Testis (tissue), 3 donors: Measurements from ENCODE around the gene MAMDC2. TPM values are rescaled to one million over a fixed set of nuclear protein-coding genes. Genes with fewer than 3 reads are reported as not detected.

Source experiments
- DNase-seq: peaks from one replicate; pipeline ENCODE4 v3.0.0-alpha.2; 2019
- H3K27ac ChIP-seq, 2 donors: fragments of 200-600 bp; sonication (generic); one replicate each; pipeline ENCODE4 v1.5.1; 2019
- H3K27me3 ChIP-seq: fragments of 200-600 bp; sonication (generic); one replicate; pipeline ENCODE4 v1.5.1; 2019
- H3K36me3 ChIP-seq: fragments of 200-600 bp; sonication (generic); one replicate; pipeline ENCODE4 v1.5.1; 2017; ENCODE audit warnings: low read depth; ENCODE audit errors: missing control alignments
- H3K4me1 ChIP-seq: fragments of 200-600 bp; sonication (generic); one replicate; pipeline ENCODE4 v1.5.1; 2019
- H3K4me3 ChIP-seq, 2 donors: fragments of 200-600 bp; sonication (generic); one replicate each; pipeline ENCODE4 v1.5.1; 2017 to 2019
- H3K9me3 ChIP-seq: fragments of 200-600 bp; sonication (generic); one replicate; pipeline ENCODE4 v1.5.1; 2017
- POLR2A ChIP-seq: fragments of 450-650 bp; IDR thresholded peaks from one replicate; pipeline ENCODE4 v1.6.1; 2017; ENCODE audit warnings: antibody characterized with exemption, mild to moderate bottlenecking, moderate library complexity
- WGBS, 2 donors: methylation state at CpG; one replicate each; pipeline ENCODE4 v1.1.5; 2018; 5-methylcytosine and 5-hydroxymethylcytosine counted together
- intact Hi-C: fragments of 100-400 bp; cut with DNase I; formaldehyde crosslinking; loops from one replicate; pipeline ENCODE4 v1.15.1; 2023; ENCODE audit warnings: low total_unique reads
- polyA plus RNA-seq: library from polyadenylated mRNA; stranded (reverse); fragments of 350-450 nt; fragmentation: Illumina TruSeq; extraction: RNeasy Lipid Tissue Mini Kit (QIAGEN cat#74804); gene quantifications from one replicate; pipeline ENCODE4 v1.2.3, GENCODE V29; 2014; ENCODE audit warnings: low read depth, low replicate concordance; ENCODE audit not compliant: insufficient read depth
- total RNA-seq, 2 donors: library from RNA; depleted of rRNA; stranded (reverse); fragments of >200 nt; gene quantifications; one replicate each; pipeline ENCODE4 v1.2.3, GENCODE V29; 2016
- TF ChIP-seq, protein P1 (sequence below), 3 experiments: fragments of 450-650 bp in 2 of 3; fragments of 200-600 bp in 1 of 3; sonication (generic) in 1 of 3; IDR thresholded peaks; one replicate each; pipeline ENCODE4 v1.5.1; 2016 to 2019; ENCODE audit warnings: antibody characterized with exemption in 3 of 3, mild to moderate bottlenecking in 2 of 3, moderate library complexity in 1 of 3

MAMDC2 gene
- total and polyA plus RNA-seq, 3 donors from 2014 or later, result 13.7 to 28.3 (median 15.1) TPM

DNA sequence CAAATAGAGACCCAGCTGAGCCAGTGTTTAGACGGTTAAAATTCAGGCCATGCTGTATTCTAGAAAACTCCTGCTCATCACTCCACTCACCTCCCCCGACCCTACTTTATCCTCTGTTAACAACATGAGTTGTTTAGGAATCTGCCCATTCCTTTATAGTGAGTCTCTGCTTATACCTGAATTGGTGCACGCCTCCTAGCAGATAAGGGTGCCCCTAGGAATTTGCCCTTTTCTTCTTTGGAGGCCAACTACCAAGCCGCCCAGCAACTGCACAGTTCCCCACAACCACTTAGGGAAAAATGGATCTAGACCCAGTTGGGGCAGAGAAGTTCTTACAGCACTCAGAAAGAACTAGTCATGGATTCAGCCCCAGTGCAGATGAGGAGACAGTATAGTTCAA, 102.3 kb downstream of the MAMDC2 start:
- H3K4me1 ChIP-seq, result no peaks in the 10 kb centered on the region
- intact Hi-C loops, result no loop called here
- H3K27me3 ChIP-seq, result no peaks in the 10 kb centered on the region
- no peak for DNase-seq
- WGBS, 2 donors, result 95% methylated on average over 4 of the region's 4 CpGs
- no peak overlapping the region for H3K4me3 ChIP-seq
- H3K36me3 ChIP-seq, result no peaks in the 10 kb centered on the region
- H3K27ac ChIP-seq, result no peak overlapping the region
- TF ChIP-seq, protein P1, sequence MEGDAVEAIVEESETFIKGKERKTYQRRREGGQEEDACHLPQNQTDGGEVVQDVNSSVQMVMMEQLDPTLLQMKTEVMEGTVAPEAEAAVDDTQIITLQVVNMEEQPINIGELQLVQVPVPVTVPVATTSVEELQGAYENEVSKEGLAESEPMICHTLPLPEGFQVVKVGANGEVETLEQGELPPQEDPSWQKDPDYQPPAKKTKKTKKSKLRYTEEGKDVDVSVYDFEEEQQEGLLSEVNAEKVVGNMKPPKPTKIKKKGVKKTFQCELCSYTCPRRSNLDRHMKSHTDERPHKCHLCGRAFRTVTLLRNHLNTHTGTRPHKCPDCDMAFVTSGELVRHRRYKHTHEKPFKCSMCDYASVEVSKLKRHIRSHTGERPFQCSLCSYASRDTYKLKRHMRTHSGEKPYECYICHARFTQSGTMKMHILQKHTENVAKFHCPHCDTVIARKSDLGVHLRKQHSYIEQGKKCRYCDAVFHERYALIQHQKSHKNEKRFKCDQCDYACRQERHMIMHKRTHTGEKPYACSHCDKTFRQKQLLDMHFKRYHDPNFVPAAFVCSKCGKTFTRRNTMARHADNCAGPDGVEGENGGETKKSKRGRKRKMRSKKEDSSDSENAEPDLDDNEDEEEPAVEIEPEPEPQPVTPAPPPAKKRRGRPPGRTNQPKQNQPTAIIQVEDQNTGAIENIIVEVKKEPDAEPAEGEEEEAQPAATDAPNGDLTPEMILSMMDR (IDR thresholded peaks at IDR 0.05), result no peak
- no peak for TF ChIP-seq POLR2A
- H3K9me3 ChIP-seq, result no peaks in the 10 kb centered on the region

DNA sequence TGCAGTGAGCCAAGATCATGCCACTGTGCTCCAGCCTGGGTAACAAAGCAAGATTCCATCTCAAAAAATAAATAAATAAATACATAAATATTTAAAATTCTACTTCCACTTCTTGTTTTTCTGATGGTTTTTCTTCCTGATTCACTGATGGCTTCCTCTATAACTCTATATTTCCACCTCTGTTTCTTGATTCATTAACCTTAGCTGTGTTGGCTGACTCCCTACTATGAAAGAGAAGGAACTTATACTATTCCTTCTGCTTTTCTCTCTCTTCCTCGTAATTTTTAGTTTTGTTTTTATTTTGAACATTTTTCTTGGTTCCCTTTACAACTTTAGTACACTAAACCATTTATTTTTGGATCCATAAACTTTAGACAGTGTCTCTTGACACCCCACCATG, 103.5 kb downstream of the MAMDC2 start:
- TF ChIP-seq POLR2A, result no peak
- TF ChIP-seq, protein P1 (IDR thresholded peaks at IDR 0.05), result no peak
- no peaks in the 10 kb centered on the region for H3K27me3 ChIP-seq
- intact Hi-C loops, result no loop called here
- H3K4me1 ChIP-seq, result no peaks in the 10 kb centered on the region
- no peaks in the 10 kb centered on the region for H3K9me3 ChIP-seq
- DNase-seq, result no peak
- WGBS, 2 donors, result 73 to 100% methylated on average over 1 of the region's 1 CpG
- H3K27ac ChIP-seq, result no peak overlapping the region
- H3K36me3 ChIP-seq, result no peaks in the 10 kb centered on the region
- H3K4me3 ChIP-seq, result no peak overlapping the region

DNA sequence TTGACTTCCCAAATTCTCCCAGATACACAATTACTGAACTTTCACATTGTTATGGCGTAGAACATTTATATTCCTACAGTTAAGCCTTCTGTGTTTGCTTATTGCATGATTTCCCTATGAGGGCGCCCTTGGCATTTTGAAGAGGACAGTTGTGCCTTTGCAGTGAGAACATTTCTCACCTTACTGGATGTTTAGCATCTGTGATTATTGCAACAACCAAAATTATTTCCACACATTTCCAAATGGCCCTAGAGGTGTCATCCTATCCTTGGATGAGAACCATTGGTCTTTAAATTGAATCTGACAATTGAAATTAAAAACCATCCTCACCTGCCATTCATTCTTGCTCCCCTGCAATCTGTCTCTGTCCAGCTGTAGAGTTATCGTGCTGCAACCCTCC, 104.0 kb downstream of the MAMDC2 start:
- Histone ChIP-seq H3K4me1 (no peaks in the 10 kb centered on the region), H3K27me3 (no peaks in the 10 kb centered on the region), H3K9me3 (no peaks in the 10 kb centered on the region), H3K4me3 (no peak overlapping the region), H3K27ac (no peak overlapping the region), H3K36me3 (no peaks in the 10 kb centered on the region)
- TF ChIP-seq POLR2A, result no peak
- TF ChIP-seq, protein P1 (IDR thresholded peaks at IDR 0.05), result no peak
- intact Hi-C loops, result no loop called here
- WGBS, 2 donors, result 87 to 92% methylated on average over 3 of the region's 3 CpGs
- no peak for DNase-seq

DNA sequence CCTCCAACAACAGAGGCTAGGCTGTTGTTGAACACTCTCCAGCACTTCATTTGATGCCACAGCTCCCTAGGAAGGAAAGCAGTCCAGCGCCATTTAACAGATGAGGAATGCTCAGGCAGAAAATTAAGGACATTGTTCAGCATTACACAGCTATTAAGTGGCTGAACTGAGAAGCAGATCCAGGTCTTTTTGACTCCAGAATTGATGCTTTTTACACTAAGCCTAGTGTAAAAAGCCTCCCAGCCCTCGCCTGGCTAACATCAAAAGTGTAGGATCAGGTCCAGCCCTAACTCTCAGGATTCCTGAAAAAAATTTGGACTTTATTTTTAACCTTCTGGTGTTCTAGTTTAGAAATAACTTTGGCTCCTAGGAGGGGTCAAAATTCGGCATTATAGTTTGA, 108.7 kb downstream of the MAMDC2 start:
- WGBS, 2 donors, result 71 to 73% methylated on average over 3 of the region's 3 CpGs
- Histone ChIP-seq H3K27me3 (no peaks in the 10 kb centered on the region), H3K4me3 (no peak overlapping the region), H3K9me3 (no peaks in the 10 kb centered on the region), H3K36me3 (no peaks in the 10 kb centered on the region), H3K4me1 (no peaks in the 10 kb centered on the region), H3K27ac (no peak overlapping the region)
- intact Hi-C loops, result no loop called here
- DNase-seq, result no peak
- TF ChIP-seq, protein P1 (IDR thresholded peaks at IDR 0.05), result no peak
- no peak for TF ChIP-seq POLR2A

DNA sequence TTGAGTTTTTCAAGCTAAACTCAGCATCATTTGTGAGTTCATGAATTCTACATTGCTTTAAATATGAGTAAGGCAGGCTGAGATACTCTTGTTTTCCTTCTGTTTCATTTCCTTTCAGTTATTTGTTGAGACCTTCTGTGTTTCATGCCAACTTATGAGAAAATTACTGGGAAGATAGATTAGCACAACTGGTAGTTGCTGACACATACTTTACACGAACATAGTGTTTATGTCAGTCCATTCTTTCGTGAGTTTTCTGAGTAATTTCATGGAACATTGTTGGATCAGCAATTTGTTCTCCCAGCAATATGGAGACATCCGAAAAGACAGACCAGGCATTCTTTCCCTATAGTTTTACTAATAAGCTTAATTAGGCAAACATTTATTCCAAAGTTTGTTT, 113.1 kb downstream of the MAMDC2 start:
- H3K27me3 ChIP-seq, result no peaks in the 10 kb centered on the region
- H3K9me3 ChIP-seq, result no peaks in the 10 kb centered on the region
- peaks cover 13% of the 10 kb centered on the region for H3K4me1 ChIP-seq
- WGBS, 2 donors, result 76 to 79% methylated on average over 3 of the region's 3 CpGs
- no peak overlapping the region for H3K27ac ChIP-seq
- H3K4me3 ChIP-seq, result no peak overlapping the region
- intact Hi-C loops, result no loop called here
- DNase-seq, result no peak
- H3K36me3 ChIP-seq, result no peaks in the 10 kb centered on the region
- TF ChIP-seq POLR2A, result no peak
- TF ChIP-seq, protein P1 (IDR thresholded peaks at IDR 0.05), result no peak
